WTC11 (cell line): ENCODE results near the gene ZFYVE26. TPM values are rescaled to one million over a fixed set of nuclear protein-coding genes. Genes with fewer than 3 reads are reported as not detected.

Experiments used
- ATAC-seq: fragments of 200-7000 bp; cut with Tn5 transposase; 2 replicates; pipeline ENCODE4 v1.10.0; 2021; ENCODE audit warnings: mild to moderate bottlenecking, moderate library complexity
- CTCF ChIA-PET: fragments of 300-600 bp; sonication (Branson Sonifier 250); formaldehyde crosslinking; loops from one replicate; lab custom pipeline; 2021; ENCODE audit warnings: antibody characterized with exemption; lab: Charles Lee
- POLR2A ChIA-PET: fragments of 350-600 bp; sonication (Branson Sonifier 250); formaldehyde crosslinking; loops from one replicate; lab custom pipeline; 2021; ENCODE audit warnings: antibody characterized with exemption; lab: Charles Lee
- DNase-seq: peaks from one replicate; pipeline ENCODE4 v3.0.0; 2021; ENCODE audit warnings: low spot score
- H3K27ac Mint-ChIP-seq: 2 replicates; pipeline ENCODE4 v1.8.0; 2021; ENCODE audit warnings: mixed read lengths
- H3K27me3 Mint-ChIP-seq: 2 replicates; pipeline ENCODE4 v1.8.0; 2021; ENCODE audit warnings: low read depth, mild to moderate bottlenecking, moderate library complexity, mixed read lengths
- H3K36me3 Mint-ChIP-seq: 2 replicates; pipeline ENCODE4 v1.8.0; 2021; ENCODE audit warnings: mixed read lengths
- H3K4me1 Mint-ChIP-seq: 2 replicates; pipeline ENCODE4 v1.8.0; 2022; ENCODE audit warnings: mixed read lengths
- H3K4me3 Mint-ChIP-seq: 2 replicates; pipeline ENCODE4 v1.8.0; 2021; ENCODE audit warnings: mild to moderate bottlenecking, moderate library complexity, mixed read lengths
- H3K9me3 Mint-ChIP-seq: 2 replicates; pipeline ENCODE4 v1.8.0; 2021; ENCODE audit warnings: mixed read lengths
- ARID4B ChIP-seq: sonication (generic); formaldehyde crosslinking; IDR thresholded peaks from 2 replicates; pipeline ENCODE4 v1.8.0; 2023; ENCODE audit warnings: missing genetic modification reagents, mild to moderate bottlenecking, borderline replicate concordance
- ATF3 ChIP-seq: sonication (generic); formaldehyde crosslinking; conservative IDR thresholded peaks from 2 replicates; pipeline ENCODE4 v1.8.1; 2022; ENCODE audit warnings: mild to moderate bottlenecking, missing genetic modification reagents
- CREB1 ChIP-seq: sonication (generic); formaldehyde crosslinking; IDR thresholded peaks from 2 replicates; pipeline ENCODE4 v1.8.0; 2023; ENCODE audit warnings: mild to moderate bottlenecking, missing genetic modification reagents
- CREM ChIP-seq: sonication (generic); formaldehyde crosslinking; IDR thresholded peaks from 2 replicates; pipeline ENCODE4 v1.8.1; 2022; ENCODE audit warnings: mild to moderate bottlenecking, missing genetic modification reagents, moderate library complexity
- CTCF ChIP-seq: fragments of 200-600 bp; IDR thresholded peaks from 2 replicates; pipeline ENCODE4 v1.8.0; 2022; ENCODE audit warnings: antibody characterized with exemption
- ELF4 ChIP-seq: sonication (generic); formaldehyde crosslinking; IDR thresholded peaks from 2 replicates; pipeline ENCODE4 v1.8.1; 2022; ENCODE audit warnings: low read depth, mild to moderate bottlenecking, moderate library complexity, missing genetic modification reagents
- EMX1 ChIP-seq: fragments of 250-450 bp; sonication (Bioruptor Pico); IDR thresholded peaks from 2 replicates; pipeline ENCODE4 v1.8.0; 2021; ENCODE audit warnings: mild to moderate bottlenecking
- FOXJ3 ChIP-seq: sonication (generic); formaldehyde crosslinking; IDR thresholded peaks from 2 replicates; pipeline ENCODE4 v1.9.0; 2021; ENCODE audit warnings: missing genetic modification reagents, mild to moderate bottlenecking, borderline replicate concordance
- GABPB1 ChIP-seq: sonication (generic); formaldehyde crosslinking; IDR thresholded peaks from 2 replicates; pipeline ENCODE4 v1.8.1; 2023; ENCODE audit warnings: mild to moderate bottlenecking, missing genetic modification reagents
- GRHL2 ChIP-seq: fragments of 250-450 bp; sonication (Bioruptor Pico); IDR thresholded peaks from 2 replicates; pipeline ENCODE4 v1.8.0; 2022; ENCODE audit warnings: mild to moderate bottlenecking, moderate library complexity; ENCODE audit not compliant: insufficient replicate concordance, severe bottlenecking
- IRF2 ChIP-seq: sonication (generic); formaldehyde crosslinking; IDR thresholded peaks from 2 replicates; pipeline ENCODE4 v1.8.0; 2022; ENCODE audit warnings: low read depth, missing genetic modification reagents, borderline replicate concordance
- MYBL2 ChIP-seq: sonication (generic); formaldehyde crosslinking; IDR thresholded peaks from 2 replicates; pipeline ENCODE4 v1.8.1; 2023; ENCODE audit warnings: mild to moderate bottlenecking, moderate library complexity, missing genetic modification reagents
- NFYB ChIP-seq: sonication (generic); formaldehyde crosslinking; conservative IDR thresholded peaks from 2 replicates; pipeline ENCODE4 v1.8.0; 2022; ENCODE audit warnings: low read depth, missing genetic modification reagents
- RORB ChIP-seq: fragments of 250-450 bp; sonication (Bioruptor Pico); IDR thresholded peaks from 2 replicates; pipeline ENCODE4 v1.9.0; 2021; ENCODE audit warnings: mild to moderate bottlenecking
- SMAD4 ChIP-seq: sonication (generic); formaldehyde crosslinking; IDR thresholded peaks from 2 replicates; pipeline ENCODE4 v1.8.0; 2022; ENCODE audit warnings: mild to moderate bottlenecking, missing genetic modification reagents
- SOX15 ChIP-seq: fragments of 250-450 bp; sonication (Bioruptor Pico); IDR thresholded peaks from 2 replicates; pipeline ENCODE4 v1.9.0; 2021; ENCODE audit warnings: mild to moderate bottlenecking
- ZBTB21 ChIP-seq: sonication (generic); formaldehyde crosslinking; IDR thresholded peaks from 2 replicates; pipeline ENCODE4 v1.8.1; 2023; ENCODE audit warnings: mild to moderate bottlenecking, missing genetic modification reagents, borderline replicate concordance
- ZNF121 ChIP-seq: sonication (generic); formaldehyde crosslinking; IDR thresholded peaks from 2 replicates; pipeline ENCODE4 v1.8.0; 2023; ENCODE audit warnings: missing genetic modification reagents
- ZNF416 ChIP-seq: fragments of 250-450 bp; sonication (Bioruptor Pico); IDR thresholded peaks from 2 replicates; pipeline ENCODE4 v1.9.0; 2021; ENCODE audit warnings: mild to moderate bottlenecking, inconsistent platforms
- ZNF423 ChIP-seq: fragments of 250-450 bp; sonication (Bioruptor Pico); IDR thresholded peaks from 2 replicates; pipeline ENCODE4 v2.1.2; 2022; ENCODE audit warnings: mild to moderate bottlenecking, moderate library complexity
- total RNA-seq: library from RNA; stranded (reverse); gene quantifications from 3 replicates; pipeline ENCODE4 v1.2.3, GENCODE V29; 2021
- TF ChIP-seq, protein P1 (sequence below): sonication (generic); formaldehyde crosslinking; IDR thresholded peaks from 2 replicates; pipeline ENCODE4 v1.8.1; 2022; ENCODE audit warnings: mild to moderate bottlenecking, missing genetic modification reagents, moderate library complexity, borderline replicate concordance

ZFYVE26 gene
- total RNA-seq, 1 experiment from 2014 or later = 25.8 TPM

- Mint-ChIP-seq H3K4me3 (no peak overlapping the region), H3K27ac (no peak overlapping the region), H3K27me3 (no peaks in the 10 kb centered on the region), H3K4me1 (no peaks in the 10 kb centered on the region), H3K9me3 (no peaks in the 10 kb centered on the region), H3K36me3 (peaks cover 27% of the 10 kb centered on the region)
- DNase-seq (no peak), ATAC-seq (no peak)
- TF ChIP-seq NFYB (no peak), GABPB1 (peak; percentile 71), FOXJ3 (CRISPR knock-in tag) (no peak)
- ChIA-PET POLR2A (no interaction called here), CTCF (interaction anchor here (1.3 kb wide), 1 partner anchor 59 kb away, joined by 4 read pairs; no protein-coding TSS in a partner anchor)
Observed at GRCh38 chr14:67763158-67763822, 53.1 kb downstream of the ZFYVE26 start.

DNA sequence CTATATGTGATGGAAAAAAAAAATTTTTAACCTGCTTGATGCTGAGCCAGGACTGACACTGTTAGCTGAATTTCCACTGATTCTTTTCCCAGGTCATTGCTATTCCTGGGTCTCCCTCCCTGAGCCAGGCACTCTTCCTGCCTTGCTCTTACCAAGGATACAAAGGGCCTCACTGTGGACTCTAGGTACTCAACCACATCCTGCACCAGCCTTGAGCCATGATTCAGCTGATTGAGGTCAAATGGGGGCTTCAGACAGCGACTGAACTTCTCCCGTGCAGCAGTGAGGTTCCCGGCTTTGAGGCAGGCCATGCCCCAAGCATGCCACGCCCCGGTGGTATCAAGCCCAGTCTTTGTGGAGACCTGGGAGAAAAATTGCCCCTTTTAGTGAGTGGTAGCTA is 54.3 kb downstream of the ZFYVE26 start:
- Mint-ChIP-seq H3K36me3 (peaks cover 27% of the 10 kb centered on the region), H3K27ac (no peak overlapping the region), H3K4me3 (no peak overlapping the region), H3K9me3 (no peaks in the 10 kb centered on the region), H3K4me1 (no peaks in the 10 kb centered on the region), H3K27me3 (no peaks in the 10 kb centered on the region)
- ChIA-PET CTCF (interaction anchor here (1.3 kb wide), 1 partner anchor 58 kb away, joined by 4 read pairs; no protein-coding TSS in a partner anchor), POLR2A (no interaction called here)
- ATAC-seq (no peak), DNase-seq (no peak)
- TF ChIP-seq SOX15 (CRISPR knock-in tag) (no peak), RORB (CRISPR knock-in tag) (no peak), CREB1 (CRISPR knock-in tag) (no peak), ZNF121 (no peak), EMX1 (no peak), MYBL2 (no peak), ZNF423 (CRISPR knock-in tag) (no peak), ZNF416 (no peak), FOXJ3 (CRISPR knock-in tag) (no peak), ZBTB21 (no peak), IRF2 (CRISPR knock-in tag) (no peak), ELF4 (CRISPR knock-in tag) (no peak), SMAD4 (CRISPR knock-in tag) (no peak), CREM (CRISPR knock-in tag) (no peak), ARID4B (CRISPR knock-in tag) (no peak), CTCF (no peak), ATF3 (CRISPR knock-in tag) (no peak), GRHL2 (CRISPR knock-in tag) (no peak)
- TF ChIP-seq, protein P1, sequence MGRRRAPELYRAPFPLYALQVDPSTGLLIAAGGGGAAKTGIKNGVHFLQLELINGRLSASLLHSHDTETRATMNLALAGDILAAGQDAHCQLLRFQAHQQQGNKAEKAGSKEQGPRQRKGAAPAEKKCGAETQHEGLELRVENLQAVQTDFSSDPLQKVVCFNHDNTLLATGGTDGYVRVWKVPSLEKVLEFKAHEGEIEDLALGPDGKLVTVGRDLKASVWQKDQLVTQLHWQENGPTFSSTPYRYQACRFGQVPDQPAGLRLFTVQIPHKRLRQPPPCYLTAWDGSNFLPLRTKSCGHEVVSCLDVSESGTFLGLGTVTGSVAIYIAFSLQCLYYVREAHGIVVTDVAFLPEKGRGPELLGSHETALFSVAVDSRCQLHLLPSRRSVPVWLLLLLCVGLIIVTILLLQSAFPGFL (CRISPR knock-in tag) = no peak
